IPS DF 19.7 (cell line): ENCODE results near the gene SNN.

Experiments
- DNase-seq: peaks from one replicate; pipeline ENCODE4 v3.0.0-alpha.2; 2013; ENCODE audit warnings: low read depth, low spot score

The SNN gene

DNA sequence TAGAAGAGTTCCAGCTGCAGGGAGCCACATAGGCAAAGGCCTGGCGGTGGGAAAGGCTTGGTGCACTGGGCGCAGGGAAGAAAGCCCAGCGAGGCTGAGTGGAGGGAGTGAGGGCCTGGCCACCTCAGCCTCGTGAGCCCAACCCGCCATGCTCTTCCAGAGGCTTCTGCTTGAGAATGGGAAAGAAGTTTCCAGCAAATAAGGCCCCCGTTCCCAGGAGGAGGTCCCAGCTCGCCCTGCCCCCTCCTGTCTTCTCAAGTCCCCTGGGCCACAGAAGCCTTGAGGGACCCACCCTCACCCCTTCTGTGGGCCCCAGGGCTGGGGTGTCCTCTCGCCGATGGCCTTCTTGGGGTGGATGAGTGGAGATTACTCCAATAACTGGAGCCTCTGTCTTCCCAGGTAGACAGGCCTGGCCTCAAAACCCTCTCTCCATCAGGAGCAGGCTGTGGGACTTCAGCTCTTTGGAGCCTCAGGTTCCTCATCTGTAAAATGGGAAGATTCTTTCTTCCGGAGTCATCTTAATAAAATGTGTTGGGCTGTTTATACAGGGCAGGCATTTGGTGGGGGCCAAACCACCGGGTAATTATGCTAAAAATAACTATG, 933 bp upstream of the SNN start:
- DNase-seq = no peak

DNA sequence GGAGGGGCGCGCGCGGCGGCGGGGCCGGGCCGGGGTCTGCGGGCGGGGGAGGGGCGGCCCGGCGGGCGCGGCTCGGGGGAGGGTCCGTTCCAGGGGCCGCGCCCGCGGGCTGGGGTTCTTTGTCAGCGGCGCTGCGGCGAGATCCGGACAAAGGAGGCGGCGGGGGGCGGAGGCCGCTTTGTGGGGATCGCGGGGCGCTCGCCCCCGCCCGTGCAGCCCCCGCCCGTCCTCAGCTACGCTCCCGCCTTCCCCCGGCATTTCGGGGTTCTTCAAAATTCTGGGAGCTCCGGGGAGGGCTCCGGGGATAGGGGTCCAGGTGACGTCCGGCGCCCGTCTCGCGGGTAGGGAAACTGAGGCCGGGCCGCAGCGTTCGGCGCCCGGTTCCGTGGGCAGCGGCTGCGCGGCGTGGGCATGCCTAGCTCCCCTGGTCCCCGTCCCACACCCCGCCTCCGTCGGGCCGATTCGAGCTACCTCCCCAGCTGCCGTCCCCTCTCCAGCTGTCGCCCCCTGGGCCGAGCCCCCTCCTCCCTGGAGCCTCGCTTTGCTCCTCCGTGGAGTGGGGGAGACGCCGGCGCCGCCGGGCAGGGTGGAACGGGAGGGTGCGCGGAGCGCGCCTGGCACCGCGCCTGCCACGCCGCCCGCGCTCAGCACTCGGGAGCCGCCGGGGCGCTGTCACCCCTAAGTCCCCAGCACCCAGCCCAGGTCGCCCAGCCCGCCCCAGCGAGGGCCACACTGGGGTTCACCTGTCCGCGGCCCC, 546 bp downstream of the SNN start:
- no peak for DNase-seq

DNA sequence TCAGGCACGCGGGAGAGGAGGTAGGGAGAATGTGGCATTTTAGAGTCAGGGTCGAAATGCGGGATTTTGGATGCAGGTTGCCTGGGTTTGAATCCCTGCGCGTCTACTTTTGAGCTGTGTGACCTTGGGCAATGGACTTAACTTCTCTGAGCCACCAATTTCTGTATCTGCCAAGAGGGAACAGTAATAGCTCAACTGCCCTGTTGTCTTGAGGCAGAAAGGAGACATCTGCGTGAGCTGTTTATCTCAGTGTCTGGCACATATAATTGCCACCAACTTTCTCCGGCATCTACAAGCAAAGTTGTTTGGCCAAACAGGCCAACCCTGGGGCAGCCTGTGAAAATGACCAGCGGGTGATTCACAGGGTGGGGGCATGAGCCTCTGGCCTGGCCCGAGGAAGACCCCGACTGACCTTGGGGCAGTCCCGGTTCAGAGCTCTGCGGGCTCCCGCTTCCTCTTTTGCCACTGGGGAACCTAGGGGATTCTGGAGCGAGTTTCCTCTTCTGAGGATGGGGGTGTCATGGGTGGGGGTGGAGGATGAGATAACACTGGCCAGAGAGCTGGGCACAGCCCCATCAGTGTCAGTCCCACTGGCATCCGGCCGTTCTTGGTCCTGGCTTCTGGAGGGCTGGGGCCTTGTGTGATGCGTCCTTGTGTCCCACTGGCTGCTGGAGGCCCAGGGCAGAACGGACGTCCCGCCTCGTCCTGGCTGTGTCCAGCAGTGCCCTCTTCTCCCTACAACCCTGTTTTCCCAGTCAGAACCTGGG, 1.3 kb downstream of the SNN start:
- DNase-seq = no peak

DNA sequence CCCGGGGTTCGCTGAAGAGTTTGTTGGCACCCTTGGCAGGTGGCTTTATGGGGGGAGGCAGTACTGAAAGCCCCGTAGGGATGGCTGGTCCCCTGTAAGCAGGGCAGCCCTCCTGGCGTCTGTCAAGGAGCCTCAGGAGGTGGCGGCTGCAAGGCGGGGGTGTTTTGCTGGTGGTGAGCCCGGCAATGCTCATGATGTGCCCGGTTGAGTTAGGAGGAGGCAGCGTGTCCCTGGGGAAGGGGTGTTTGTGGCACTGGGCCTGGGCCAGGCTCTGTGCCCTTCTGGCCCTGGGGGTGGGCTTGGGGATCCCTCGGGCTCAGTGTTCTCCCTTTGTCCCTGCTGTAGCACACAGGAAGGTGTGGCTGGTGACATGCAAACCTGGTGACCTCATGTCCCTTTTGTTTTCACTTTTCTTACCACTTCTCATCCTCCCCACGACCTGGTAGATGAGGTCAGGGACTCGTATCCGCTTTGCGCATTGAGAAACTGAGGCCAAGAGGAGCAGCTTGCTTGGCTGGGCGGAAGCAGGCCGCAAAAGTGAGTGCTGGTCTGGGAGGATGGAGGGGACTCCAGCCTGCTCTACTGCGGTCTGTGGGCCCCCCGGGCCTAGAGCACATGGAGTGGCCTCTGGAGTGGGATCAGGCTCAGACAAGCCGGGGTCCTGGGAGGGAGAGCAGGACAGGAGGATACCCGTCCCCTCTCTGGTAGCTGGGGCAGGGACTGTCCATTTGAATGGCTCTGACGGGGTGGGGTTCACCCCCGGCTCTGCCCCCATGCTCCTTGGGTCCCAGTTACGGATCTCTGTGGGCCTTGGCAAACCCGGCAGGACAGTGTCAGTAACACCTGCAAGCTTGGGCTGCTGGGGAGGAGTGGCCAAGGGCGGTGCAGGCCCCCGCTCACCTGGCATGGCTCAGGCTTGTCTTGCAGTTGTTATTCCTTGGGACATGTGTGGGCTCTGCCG, 2.2 kb downstream of the SNN start:
- no peak for DNase-seq

GRCh38 chr16:11671271-11671670, 3.0 kb downstream of the SNN start:
- no peak for DNase-seq

DNA sequence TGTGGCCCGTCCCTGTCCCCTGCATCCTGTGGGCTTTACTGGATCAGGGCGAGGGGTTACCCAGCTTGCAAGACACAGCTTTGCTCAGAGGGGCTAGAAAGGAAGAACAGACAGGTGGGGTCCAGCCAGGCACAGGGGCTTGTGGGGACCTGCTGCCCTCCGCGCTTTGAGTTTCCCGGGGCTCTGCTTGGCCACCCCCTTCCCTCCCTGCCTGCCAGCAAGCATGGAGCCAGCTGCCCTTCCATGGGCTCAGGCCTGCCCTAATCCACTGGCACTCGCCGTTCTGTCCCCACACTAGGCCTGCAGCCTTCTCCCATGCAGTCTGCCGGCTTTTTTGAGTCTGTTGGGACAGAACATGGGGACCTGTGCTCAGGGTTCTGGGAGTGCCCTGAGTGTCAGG, 3.4 kb downstream of the SNN start:
- DNase-seq = no peak

- DNase-seq = no peak
Observed at GRCh38 chr16:11672206-11673090, 4.2 kb downstream of the SNN start.

GRCh38 chr16:11673091-11674000, 5.1 kb downstream of the SNN start:
- DNase-seq = no peak

DNA sequence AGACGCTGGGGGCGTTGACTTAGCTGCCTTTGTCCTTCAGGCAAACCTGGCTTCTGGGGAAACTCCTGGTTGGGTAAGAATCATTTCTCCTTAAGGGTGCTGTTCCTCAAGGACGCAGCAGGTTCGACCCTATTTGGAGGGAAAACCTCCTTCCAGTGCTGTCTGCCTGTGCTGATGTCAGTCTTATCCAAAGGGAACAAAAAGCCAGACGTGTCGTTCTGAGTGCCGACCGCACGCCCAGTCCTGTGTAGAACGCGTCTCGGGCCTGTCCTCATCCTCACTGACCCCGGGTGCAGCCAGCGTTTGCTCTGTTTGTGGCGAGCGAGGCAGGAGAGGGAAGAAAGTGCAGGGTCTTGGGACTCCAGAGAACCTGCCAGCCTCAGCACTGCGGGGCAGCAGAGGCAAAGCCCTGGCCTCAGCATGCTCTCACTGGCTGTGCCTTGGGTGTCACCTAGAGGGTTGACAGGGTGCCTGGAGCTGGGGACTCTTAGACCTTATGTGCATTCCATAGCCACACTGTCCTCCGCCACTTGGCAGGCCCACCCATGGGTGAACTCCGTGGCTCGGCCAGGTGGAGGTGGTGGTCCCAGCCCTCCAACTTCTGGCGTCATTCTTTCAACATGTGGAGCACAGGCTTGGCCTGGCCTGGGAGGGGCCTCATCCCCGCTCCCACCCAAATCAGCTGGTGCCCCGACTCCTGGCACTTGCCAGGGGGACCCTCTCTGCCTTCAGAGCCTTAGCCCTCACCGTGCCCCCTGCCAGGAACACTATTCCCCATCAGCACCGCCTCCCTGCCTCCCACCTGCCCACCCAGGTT, 6.0 kb downstream of the SNN start:
- no peak for DNase-seq

GRCh38 chr16:11674818-11675560, 6.7 kb downstream of the SNN start:
- no peak for DNase-seq

- DNase-seq = no peak
Observed at GRCh38 chr16:11675561-11676511, 7.6 kb downstream of the SNN start.

DNA sequence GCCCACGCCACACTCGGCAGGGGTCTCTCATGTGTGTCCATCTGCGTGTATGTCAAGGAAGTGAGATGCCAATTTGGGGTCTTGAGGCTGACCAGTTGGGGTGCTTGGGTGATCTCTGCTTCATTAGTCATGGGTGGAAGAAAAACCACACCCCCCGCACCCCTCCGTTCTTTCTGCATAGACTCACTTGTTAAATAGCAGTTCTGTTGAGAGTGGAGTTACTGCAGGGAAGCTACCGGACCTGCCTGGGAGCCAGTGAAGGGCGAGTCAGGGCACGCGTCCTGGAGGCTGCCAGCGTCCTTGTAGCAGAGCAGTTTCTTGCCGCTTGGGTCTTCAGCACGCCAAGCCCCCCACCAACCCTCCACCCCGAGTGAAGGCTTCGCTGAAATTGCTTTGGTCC, 8.5 kb downstream of the SNN start:
- no peak for DNase-seq

DNA sequence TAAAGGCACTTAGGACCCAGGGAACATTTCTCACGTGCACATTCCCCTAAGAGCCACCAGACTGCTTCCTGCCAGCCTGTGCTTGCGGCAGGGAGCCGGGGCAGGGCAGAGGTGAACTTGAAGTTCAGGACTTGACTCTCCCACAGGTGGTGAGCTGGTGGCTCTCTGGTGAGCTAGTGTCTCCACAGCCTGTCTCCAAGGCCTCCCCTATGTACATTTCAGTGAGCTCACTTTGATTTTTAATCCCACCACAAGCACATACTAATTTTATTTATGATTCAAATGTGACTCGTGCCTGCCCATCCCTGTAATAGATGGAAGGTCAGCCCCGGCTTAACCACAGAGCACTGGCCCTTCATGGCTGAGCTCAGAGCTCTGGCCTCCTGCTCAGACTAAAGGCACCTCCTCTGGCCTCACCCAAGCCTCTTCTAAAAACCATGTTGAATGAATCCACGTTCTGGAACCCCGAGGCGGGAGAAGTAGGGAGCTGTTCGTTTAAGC, 9.2 kb downstream of the SNN start:
- DNase-seq = no peak

DNA sequence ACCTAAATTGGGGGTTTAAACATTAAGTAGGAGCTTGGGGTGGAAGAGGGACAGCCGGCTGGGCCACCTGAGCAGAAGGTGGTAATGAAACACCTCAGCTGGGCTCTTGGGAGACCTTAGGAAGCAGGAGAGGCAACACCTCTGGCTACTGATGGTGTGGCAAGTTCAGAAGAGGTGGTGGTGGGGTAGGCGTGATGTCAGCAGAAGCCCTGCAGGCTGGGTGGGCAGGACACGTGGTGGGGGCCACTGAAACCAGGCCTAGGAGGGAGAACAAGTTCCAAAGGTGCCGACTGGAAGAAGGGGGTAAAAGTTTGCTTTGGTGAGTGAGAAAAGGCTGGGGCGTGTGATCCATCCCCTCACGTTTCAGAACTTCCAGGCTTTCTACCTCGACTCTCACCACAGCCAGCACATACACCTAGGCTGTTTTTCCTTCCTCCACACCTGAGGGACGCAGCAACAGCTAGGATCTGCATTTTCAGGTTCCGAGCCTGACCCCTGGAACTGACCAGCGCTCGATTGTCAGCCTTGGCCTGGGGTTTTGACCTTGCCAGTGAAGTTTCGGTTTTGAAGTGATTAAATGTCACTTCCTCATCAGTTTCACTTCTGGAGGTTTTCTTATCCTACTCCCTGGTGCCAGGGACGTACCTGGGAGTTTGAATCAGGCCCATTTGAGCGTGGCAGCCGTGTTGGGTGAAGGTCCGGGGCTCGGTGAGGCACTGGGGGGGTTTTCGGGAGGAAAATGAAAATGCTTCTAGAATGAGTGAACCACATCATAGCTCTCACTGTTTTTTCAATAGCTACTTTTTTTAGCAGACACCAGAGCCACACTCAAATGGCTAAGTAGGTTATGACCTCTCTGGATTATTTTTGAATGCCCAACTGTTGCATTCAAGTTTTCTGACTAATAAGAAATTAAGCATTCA, 10.0 kb downstream of the SNN start:
- DNase-seq = no peak

DNA sequence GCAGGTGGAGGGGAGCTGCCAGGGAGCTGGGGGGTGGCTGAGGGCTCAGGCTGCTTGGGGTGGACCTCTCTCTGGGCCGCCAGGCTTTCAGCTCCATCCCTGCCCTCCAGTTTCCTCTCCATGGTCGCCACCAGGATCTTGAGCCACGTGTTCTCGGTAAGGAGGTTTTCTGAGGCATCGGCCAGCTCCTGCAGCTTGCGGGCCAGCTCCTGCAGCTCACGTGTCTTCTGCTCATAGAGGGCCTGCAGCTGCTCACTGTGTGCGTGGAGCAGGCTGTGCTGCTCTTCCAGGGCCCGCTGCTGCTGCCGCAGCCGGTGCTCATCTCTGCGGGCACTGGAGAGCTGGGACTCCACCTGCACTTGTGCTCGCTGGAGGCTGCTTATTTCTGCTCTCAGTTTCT, 11.0 kb downstream of the SNN start:
- no peak for DNase-seq
